HG03432 (cell line): ENCODE data around the gene PDAP1.
"Not testable (repeated sequence)": the region's sequence is repeated elsewhere in the genome, so short reads cannot be mapped to it uniquely, and the experiment has no call there.

Experiments used
- ATAC-seq: cut with Tn5 transposase; IDR thresholded peaks from one replicate; pipeline ENCODE4 v1.9.1; 2021; ENCODE audit warnings: mild to moderate bottlenecking, moderate library complexity; ENCODE audit not compliant: unreplicated experiment

PDAP1 gene

GRCh38 chr7:99397297-99397983 lies 11.0 kb downstream of the PDAP1 start:
- ATAC-seq: no peak

GRCh38 chr7:99396418-99397296 lies 11.7 kb downstream of the PDAP1 start:
- no peak for ATAC-seq

GRCh38 chr7:99395616-99396327 lies 12.6 kb downstream of the PDAP1 start:
- ATAC-seq: no peak

GRCh38 chr7:99394188-99394502 lies 14.3 kb downstream of the PDAP1 start:
- ATAC-seq: no peak

DNA sequence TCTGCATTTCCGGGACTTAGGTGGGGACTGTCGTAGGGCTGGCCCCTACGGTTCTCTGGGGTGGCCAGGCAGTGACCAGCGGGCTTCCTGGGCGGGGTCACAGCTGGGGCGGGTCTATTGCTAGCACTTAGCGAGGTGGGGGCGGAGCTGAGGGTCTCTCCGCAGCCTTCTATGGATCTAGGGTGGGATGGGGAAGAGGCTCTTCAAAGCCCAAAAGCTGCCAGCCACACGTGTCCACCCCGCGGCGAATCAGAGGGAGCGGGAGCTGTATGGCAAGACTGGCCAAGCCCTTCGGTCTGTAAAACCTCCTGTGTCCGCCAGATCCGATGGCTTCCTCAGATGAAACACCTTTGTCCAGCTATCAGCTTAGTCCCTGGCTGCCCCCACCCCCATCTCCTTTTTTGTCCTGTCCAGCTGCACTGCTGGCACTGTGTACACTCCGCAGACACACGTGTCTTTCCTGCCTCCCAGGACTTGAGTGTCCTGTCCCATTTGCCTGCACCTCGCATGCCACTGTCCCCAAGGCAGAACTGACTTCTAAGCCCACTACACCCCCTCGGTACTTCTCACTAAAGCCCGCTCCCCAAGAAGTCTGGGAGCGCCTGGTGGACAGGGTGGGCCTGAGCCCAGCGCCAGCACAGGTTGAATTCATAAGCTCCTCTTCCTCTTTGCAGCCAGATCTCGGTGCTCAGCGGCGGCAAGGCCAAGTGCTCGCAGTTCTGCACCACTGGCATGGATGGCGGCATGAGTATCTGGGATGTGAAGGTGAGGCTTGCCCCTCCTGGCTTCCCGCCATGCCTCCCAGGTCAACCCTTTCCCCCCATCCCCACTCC lies 14.8 kb downstream of the PDAP1 start:
- ATAC-seq: no peak

DNA sequence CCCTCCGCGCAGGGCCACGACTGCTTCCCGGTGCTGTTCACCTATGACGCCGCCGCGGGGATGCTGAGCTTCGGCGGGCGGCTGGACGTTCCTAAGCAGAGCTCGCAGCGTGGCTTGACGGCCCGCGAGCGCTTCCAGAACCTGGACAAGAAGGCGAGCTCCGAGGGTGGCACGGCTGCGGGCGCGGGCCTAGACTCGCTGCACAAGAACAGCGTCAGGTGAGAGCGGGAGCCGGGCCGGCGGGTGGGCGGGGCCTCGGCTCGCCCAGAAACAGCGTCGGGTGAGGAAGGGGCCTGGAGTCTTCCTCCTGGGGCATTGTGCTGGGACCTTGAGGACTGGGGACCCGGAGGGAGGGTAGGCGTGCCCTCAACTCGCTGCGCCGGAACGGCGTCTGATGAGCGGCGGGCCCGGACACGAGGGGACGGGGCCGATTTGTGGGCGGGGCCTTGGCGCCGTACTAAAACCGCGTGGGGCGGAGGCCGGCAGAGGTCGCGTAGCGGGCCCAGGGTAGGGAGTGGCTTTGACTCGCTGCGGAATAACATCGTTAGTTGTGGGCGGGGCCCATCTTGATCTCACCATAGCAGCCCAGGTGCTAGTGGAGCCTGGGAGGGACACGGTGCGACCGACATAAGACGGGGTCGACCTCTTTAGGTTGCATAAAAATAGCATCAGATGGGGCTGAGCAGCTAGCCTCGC lies 15.6 kb downstream of the PDAP1 start:
- peak; percentile 65 for ATAC-seq

DNA sequence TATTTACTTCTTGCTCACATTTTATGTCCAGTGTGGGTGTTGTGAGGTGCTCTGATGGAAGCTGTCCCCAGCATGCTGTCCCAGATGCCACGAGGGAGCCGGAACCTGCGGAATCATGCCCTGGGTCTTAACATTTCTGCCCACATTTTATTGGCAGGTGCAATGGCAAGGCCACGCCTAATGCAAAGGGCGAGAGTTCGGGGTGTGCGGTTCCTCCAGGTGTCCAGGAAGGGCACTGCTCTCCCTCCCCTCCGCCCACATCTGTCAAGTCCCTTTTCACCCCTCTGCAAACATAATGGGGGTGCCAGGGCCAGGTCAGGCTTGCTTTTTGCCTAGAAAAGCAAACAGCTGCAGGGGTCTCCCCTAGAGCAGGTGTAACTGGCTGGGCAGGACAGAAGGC lies 16.4 kb downstream of the PDAP1 start:
- no peak for ATAC-seq

- no peak for ATAC-seq
Measured at GRCh38 chr7:99390941-99391602, 17.3 kb downstream of the PDAP1 start.

DNA sequence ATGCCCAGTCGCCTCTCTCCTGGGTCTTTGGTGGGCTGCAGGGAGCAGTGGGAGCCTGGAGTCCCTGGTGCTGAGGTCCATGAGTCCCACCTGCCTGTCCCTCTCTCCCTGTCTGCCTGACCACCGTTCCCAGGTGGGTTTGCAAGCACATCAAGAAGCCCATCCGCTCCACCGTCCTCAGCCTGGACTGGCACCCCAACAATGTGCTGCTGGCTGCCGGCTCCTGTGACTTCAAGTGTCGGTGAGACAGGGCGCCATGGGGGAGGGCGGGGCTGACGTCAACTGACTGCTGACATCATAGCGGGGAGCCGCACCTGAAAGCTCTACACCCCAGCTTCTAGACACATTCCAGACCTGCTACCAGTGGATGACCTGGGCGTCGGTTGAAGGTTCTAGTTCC lies 18.6 kb downstream of the PDAP1 start:
- no peak for ATAC-seq

DNA sequence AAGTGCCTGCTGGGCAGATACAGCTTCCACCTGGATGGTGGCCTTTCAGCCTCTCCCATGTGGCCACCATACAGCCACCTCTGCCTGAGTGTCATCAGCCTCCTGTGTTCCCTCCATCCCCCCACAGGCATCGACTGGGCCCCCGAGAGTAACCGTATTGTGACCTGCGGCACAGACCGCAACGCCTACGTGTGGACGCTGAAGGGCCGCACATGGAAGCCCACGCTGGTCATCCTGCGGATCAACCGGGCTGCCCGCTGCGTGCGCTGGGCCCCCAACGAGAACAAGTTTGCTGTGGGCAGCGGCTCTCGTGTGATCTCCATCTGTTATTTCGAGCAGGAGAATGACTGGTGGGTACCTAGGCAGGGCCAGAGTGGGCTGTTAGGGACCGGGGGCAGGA lies 20.5 kb downstream of the PDAP1 start:
- ATAC-seq: no peak

DNA sequence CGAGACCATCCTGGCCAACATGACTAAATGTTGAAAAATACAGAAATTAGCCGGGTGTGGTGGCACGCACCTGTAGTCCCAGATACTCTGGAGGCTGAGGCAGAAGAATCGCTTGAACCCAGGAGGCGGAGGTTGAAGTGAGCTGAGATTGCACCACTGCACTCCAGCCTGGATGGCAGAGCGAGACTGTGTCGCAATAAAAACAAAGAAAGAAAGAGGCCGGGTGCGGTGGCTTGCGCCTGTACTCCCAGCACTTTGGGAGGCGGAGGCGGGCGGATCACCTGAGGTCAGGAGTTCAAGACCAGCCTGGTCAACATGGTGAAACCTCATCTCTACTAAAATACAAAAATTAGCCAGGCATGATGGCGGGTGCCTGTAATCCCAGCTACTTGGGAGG lies 21.2 kb downstream of the PDAP1 start:
- not testable (repeated sequence) for ATAC-seq

GRCh38 chr7:99386584-99387238 lies 21.7 kb downstream of the PDAP1 start:
- no peak for ATAC-seq

GRCh38 chr7:99385564-99385963 lies 22.8 kb downstream of the PDAP1 start:
- ATAC-seq: no peak

- ATAC-seq: no peak
Measured at GRCh38 chr7:99384523-99384922, 23.9 kb downstream of the PDAP1 start.

DNA sequence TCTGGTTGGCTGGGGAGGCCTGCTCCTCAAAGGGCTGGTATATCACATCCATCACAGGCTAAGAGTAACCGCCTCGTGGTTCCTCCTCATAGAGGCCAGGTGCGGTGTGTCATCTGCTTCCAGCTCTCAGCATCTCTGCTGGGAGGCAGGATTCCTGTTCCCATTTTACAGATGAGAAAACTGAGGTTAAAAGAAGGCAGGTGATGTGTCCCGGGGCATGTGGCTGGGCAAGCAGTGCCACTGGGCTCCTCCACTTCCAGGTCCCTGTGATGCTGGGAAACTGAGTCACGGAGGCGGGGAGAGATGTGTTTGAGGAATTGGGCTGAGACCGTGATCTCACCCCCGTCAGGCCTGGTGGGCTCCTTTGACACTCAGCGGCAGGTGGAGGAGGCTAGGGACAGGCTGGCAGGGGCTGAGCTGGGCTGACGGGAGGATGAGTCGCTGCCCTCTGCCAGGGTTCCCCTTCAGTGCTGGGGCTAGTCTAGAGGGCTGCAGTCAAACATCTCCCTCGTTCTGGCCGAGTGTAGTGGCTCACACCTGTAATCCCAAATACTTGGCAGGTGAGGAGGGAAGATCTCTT lies 24.5 kb downstream of the PDAP1 start:
- ATAC-seq: no peak

GRCh38 chr7:99383203-99383602 lies 25.2 kb downstream of the PDAP1 start:
- no peak for ATAC-seq

GRCh38 chr7:99381664-99382075 lies 26.7 kb downstream of the PDAP1 start:
- ATAC-seq: no peak

GRCh38 chr7:99380823-99381663 lies 27.4 kb downstream of the PDAP1 start:
- ATAC-seq: peak; percentile 81
